ENCODE results near the gene NBAS. TPM values are rescaled to one million over a fixed set of nuclear protein-coding genes. Genes with fewer than 3 reads are reported as not detected.

NBAS gene
- total RNA-seq = 126 TPM

DNA sequence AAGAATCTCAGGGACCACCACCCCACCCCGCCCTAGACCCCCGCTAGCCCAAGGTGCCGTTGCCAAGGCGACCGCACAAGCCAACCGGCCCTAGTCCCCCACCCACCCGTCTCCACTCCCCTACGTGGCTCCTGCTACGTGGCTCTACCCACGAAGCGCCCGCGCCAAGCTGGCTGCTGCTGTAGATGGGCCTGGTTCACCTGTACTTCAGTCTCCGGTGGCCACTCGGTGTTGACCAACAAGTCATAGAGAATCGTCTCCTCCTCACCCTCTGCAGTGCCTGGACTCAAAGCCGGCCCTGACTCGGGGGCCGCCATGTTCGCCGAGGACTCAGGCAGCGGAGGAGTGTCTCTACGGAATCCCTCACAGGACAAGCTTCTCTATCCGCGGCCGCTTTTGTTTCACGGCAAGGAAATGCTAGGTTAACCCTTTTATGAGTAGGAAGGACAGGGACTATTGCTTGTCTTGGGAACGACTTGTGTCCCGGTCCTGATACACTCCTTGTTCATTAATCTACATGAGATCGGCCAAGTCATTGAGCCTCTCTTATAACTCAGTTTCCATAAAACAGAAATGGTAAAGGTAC, at the start of gene NBAS:
NBAS (minus strand) TSS at position 347 of the 586 bp plus-strand sequence; CDS start at position 317, 30 bp downstream.
- H3K27ac ChIP-seq (ENCODE audit: low read depth, low read length) = peak within 1 kb of the TSS; percentile 70
- H3K4me3 ChIP-seq (ENCODE audit: low read length in 3 of 3) = peak within 1 kb of the TSS; percentile 90 to 91 (median 91)
- H3K9ac ChIP-seq (ENCODE audit: low read depth in 1 of 3, low read length in 3 of 3) = peak within 1 kb of the TSS; percentile 85 to 96 (median 90)
- H3K9me3 ChIP-seq (ENCODE audit: control insufficient read depth in 3 of 3, low read length in 3 of 3) = no peaks in the 10 kb centered on the region
- no peaks in the 10 kb centered on the region for H3K27me3 ChIP-seq (ENCODE audit: control insufficient read depth in 3 of 3, insufficient read depth in 3 of 3, low read length in 3 of 3)
- no peaks in the 10 kb centered on the region for H3K36me3 ChIP-seq (ENCODE audit: control insufficient read depth in 3 of 3, insufficient read depth in 3 of 3, low read length in 3 of 3)
- H3K4me1 ChIP-seq (ENCODE audit: control insufficient read depth in 3 of 3, insufficient read depth in 3 of 3, low read length in 3 of 3) = peaks cover 8 to 28% (median 16%) of the 10 kb centered on the region in 3 donors

DNA sequence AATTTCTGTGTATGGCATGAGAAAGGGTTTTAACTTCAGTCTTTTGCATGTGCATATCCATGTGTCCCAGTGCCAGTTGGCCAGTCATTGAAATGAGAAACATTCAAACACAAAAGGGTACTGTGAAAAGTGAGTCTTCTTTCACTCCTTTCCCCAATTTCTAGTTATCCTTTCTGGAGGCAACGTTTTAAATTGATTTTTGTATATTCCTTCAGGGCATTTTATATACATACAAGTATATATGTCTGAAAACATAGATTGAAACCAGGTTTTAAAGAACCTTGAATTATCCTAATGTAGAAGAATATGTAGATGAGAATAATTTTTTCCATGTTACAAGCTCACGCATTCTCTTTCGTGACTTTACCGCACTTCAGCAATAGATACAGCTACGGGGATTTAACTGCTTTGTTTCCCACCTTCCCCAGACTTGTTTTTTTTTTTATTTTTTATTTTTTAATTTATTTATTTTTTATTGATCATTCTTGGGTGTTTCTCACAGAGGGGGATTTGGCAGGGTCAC, 49.4 kb upstream of the NBAS start:
- Histone ChIP-seq H3K9ac (ENCODE audit: low read depth in 1 of 3, low read length in 3 of 3) (no peak overlapping the region), H3K36me3 (ENCODE audit: control insufficient read depth in 3 of 3, insufficient read depth in 3 of 3, low read length in 3 of 3) (peaks cover 27 to 52% (median 50%) of the 10 kb centered on the region in 3 donors), H3K9me3 (ENCODE audit: control insufficient read depth in 3 of 3, low read length in 3 of 3) (no peaks in the 10 kb centered on the region), H3K27ac (ENCODE audit: low read depth, low read length) (no peak overlapping the region), H3K4me3 (ENCODE audit: low read length in 3 of 3) (no peak overlapping the region), H3K27me3 (ENCODE audit: control insufficient read depth in 3 of 3, insufficient read depth in 3 of 3, low read length in 3 of 3) (no peaks in the 10 kb centered on the region), H3K4me1 (ENCODE audit: control insufficient read depth in 3 of 3, insufficient read depth in 3 of 3, low read length in 3 of 3) (no peaks in the 10 kb centered on the region)

DNA sequence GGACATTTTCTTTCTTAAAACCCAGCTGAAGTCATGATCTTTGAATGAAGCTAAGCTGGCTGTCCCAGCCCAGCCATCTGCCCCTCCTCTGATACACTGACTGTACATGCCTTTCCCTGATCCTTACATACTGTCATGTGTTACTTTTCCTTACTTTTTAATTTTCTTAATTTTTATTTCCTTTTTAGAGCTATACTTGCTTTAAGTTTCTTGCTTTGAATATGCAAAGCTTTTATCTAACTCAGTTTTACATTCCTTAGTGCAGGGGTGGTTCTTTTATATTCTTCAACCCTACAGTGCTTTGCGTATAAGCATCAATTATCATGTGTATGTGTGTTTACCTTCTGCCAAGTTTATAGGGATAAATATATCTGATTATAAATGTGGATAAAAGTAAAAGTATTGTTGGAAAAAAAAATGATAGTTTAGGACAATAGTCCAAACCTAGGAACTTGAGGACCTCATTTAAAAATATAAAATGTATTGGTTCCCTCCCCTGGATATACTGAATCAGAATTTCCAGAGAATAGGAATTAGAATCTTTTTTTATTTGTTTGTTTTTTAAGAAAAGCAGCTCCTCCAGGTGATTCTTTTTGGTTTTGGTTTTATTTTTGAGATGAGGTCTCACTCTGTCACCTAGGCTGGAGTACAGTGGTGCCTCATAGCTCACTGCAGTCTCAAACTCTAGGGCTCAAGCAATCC, 48.4 kb upstream of the NBAS start:
- Histone ChIP-seq H3K36me3 (ENCODE audit: control insufficient read depth in 3 of 3, insufficient read depth in 3 of 3, low read length in 3 of 3) (peaks cover 37 to 57% (median 56%) of the 10 kb centered on the region in 3 donors), H3K27me3 (ENCODE audit: control insufficient read depth in 3 of 3, insufficient read depth in 3 of 3, low read length in 3 of 3) (no peaks in the 10 kb centered on the region), H3K27ac (ENCODE audit: low read depth, low read length) (no peak overlapping the region)

DNA sequence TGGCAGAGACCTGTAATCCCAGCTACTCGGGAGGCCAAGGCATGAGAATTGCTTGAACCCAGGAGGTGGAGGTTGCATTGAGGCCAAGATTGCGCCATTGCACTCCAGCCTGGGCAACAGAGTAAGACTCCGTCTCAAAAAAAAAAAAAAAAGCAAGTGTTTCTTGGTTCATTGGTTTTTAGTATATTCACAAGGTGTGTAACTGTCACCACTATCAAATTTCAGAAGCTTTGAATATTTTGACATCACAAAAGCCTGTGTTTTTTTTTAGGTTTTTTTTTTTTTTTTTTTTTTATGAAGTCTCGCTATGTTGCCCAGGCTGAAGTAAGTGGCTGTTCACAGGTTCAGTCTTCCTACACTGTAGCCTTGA, 47.2 kb upstream of the NBAS start:
- Histone ChIP-seq H3K27ac (ENCODE audit: low read depth, low read length) (no peak overlapping the region), H3K4me3 (ENCODE audit: low read length in 3 of 3) (no peak overlapping the region), H3K36me3 (ENCODE audit: control insufficient read depth in 3 of 3, insufficient read depth in 3 of 3, low read length in 3 of 3) (peaks cover 44 to 66% (median 65%) of the 10 kb centered on the region in 3 donors)

More for the DNA sequence above, 48.4 kb upstream of the NBAS start:
- H3K9me3 ChIP-seq (ENCODE audit: control insufficient read depth in 3 of 3, low read length in 3 of 3) = no peaks in the 10 kb centered on the region
- H3K4me1 ChIP-seq (ENCODE audit: control insufficient read depth in 3 of 3, insufficient read depth in 3 of 3, low read length in 3 of 3) = no peaks in the 10 kb centered on the region
- no peak overlapping the region for H3K9ac ChIP-seq (ENCODE audit: low read depth in 1 of 3, low read length in 3 of 3)
- H3K4me3 ChIP-seq (ENCODE audit: low read length in 3 of 3) = no peak overlapping the region

DNA sequence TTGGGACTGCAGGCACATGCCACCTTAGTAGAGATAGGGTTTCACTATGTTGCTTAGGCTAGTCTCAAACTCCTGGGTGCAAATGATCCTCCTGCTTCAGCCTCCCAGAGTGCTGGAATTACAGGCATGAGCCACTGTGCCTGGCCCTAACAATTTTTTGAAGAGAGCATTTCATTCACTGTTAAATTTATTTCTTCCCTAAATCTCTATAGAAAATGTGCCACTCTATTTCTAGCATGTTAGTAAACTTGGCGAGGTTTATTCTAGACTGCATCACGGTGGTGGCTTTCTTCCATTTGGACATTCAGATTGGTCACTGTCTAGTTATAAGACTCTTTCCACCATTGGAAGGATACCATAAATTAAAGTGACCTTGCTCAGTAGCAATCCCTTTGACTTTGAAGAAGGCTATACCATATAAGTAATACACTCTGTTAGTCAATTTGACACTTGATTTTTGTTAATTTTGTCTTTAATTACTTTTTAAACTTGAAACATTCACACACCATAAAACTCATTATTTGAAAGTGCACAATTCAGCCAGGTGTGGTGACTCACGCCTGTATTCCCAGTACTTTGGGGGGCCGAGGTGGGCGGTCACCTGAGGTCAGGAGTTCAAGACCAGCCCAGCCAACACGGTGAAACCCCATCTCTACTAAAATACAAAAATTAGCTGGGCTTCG, 46.7 kb upstream of the NBAS start:
- Histone ChIP-seq H3K9me3 (ENCODE audit: control insufficient read depth in 3 of 3, low read length in 3 of 3) (no peaks in the 10 kb centered on the region), H3K36me3 (ENCODE audit: control insufficient read depth in 3 of 3, insufficient read depth in 3 of 3, low read length in 3 of 3) (peaks cover 48 to 71% (median 69%) of the 10 kb centered on the region in 3 donors), H3K9ac (ENCODE audit: low read depth in 1 of 3, low read length in 3 of 3) (no peak overlapping the region), H3K4me3 (ENCODE audit: low read length in 3 of 3) (no peak overlapping the region), H3K27me3 (ENCODE audit: control insufficient read depth in 3 of 3, insufficient read depth in 3 of 3, low read length in 3 of 3) (no peaks in the 10 kb centered on the region), H3K4me1 (ENCODE audit: control insufficient read depth in 3 of 3, insufficient read depth in 3 of 3, low read length in 3 of 3) (no peaks in the 10 kb centered on the region), H3K27ac (ENCODE audit: low read depth, low read length) (no peak overlapping the region)

More for the DNA sequence above, 47.2 kb upstream of the NBAS start:
- H3K9ac ChIP-seq (ENCODE audit: low read depth in 1 of 3, low read length in 3 of 3) = no peak overlapping the region
- H3K9me3 ChIP-seq (ENCODE audit: control insufficient read depth in 3 of 3, low read length in 3 of 3) = no peaks in the 10 kb centered on the region
- no peaks in the 10 kb centered on the region for H3K4me1 ChIP-seq (ENCODE audit: control insufficient read depth in 3 of 3, insufficient read depth in 3 of 3, low read length in 3 of 3)
- no peaks in the 10 kb centered on the region for H3K27me3 ChIP-seq (ENCODE audit: control insufficient read depth in 3 of 3, insufficient read depth in 3 of 3, low read length in 3 of 3)

DNA sequence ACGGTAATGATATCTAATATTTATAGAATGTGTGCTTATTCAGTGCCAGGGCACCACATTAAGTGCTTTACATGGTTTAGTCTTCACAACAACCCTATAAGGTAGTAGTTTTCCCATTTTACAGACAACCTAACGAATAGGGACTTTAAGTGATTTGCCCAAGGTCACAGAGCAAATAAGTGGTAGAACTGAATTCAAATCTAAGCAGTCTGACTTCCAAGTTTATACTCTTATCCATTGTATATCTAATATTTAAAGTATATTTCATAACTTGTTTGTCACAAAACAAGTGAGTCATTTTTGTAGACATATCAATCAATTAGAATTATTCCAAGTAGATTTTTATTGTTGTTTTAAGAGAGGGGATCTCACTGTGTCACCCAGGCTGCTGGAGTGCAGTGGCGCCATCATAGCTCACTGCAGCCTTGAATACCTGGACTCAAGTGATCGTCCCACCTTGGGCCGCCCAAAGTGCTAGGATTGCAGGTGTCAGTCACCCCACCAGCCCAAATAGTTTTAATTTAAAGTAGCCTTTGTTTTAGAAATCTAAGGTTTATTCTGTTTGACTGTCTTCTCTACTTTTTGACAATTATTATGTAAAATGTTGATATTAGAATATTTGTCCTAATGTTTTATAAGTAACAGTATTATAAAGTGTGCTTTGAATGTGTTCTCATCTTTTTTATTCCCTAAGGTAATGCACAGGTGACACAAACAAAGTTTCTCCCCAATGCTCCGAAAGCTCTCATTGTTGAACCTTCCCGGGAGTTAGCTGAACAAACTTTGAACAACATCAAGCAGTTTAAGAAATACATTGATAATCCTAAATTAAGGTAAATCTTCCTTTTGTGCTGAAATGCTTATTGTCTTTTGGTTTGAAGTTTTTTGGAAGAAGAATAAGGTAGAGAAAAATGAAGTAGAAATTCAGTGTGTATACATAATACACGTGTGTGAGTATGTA, 45.6 kb upstream of the NBAS start:
- no peak overlapping the region for H3K9ac ChIP-seq (ENCODE audit: low read depth in 1 of 3, low read length in 3 of 3)
- peaks cover 59 to 82% (median 80%) of the 10 kb centered on the region in 3 donors for H3K36me3 ChIP-seq (ENCODE audit: control insufficient read depth in 3 of 3, insufficient read depth in 3 of 3, low read length in 3 of 3)
- no peaks in the 10 kb centered on the region for H3K4me1 ChIP-seq (ENCODE audit: control insufficient read depth in 3 of 3, insufficient read depth in 3 of 3, low read length in 3 of 3)
- H3K9me3 ChIP-seq (ENCODE audit: control insufficient read depth in 3 of 3, low read length in 3 of 3) = no peaks in the 10 kb centered on the region
- H3K27ac ChIP-seq (ENCODE audit: low read depth, low read length) = no peak overlapping the region
- H3K27me3 ChIP-seq (ENCODE audit: control insufficient read depth in 3 of 3, insufficient read depth in 3 of 3, low read length in 3 of 3) = no peaks in the 10 kb centered on the region
- H3K4me3 ChIP-seq (ENCODE audit: low read length in 3 of 3) = no peak overlapping the region

DNA sequence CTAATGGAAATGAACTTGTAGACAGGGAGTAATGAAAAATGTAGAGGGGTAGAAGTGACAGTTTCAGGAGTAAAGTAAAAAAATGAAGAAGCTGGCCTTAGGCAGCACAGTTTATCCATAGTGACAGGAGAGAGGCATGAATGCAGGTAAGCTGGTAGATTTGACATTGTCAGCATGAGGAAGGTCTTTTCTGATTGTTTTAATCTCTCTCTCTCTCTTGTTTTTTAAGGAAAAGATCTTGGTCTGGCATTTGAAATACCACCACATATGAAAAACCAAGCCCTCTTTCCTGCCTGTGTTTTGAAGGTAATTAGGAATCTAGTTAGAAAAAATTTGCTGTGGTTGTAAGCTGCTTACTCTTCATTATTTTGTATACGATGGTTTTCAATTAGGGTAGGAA, 44.6 kb upstream of the NBAS start:
- H3K4me1 ChIP-seq (ENCODE audit: control insufficient read depth in 3 of 3, insufficient read depth in 3 of 3, low read length in 3 of 3) = no peaks in the 10 kb centered on the region
- no peaks in the 10 kb centered on the region for H3K27me3 ChIP-seq (ENCODE audit: control insufficient read depth in 3 of 3, insufficient read depth in 3 of 3, low read length in 3 of 3)
- no peak overlapping the region for H3K27ac ChIP-seq (ENCODE audit: low read depth, low read length)
- peaks cover 69 to 92% (median 91%) of the 10 kb centered on the region in 3 donors for H3K36me3 ChIP-seq (ENCODE audit: control insufficient read depth in 3 of 3, insufficient read depth in 3 of 3, low read length in 3 of 3)
- H3K9ac ChIP-seq (ENCODE audit: low read depth in 1 of 3, low read length in 3 of 3) = no peak overlapping the region
- no peaks in the 10 kb centered on the region for H3K9me3 ChIP-seq (ENCODE audit: control insufficient read depth in 3 of 3, low read length in 3 of 3)
- H3K4me3 ChIP-seq (ENCODE audit: low read length in 3 of 3) = no peak overlapping the region

DNA sequence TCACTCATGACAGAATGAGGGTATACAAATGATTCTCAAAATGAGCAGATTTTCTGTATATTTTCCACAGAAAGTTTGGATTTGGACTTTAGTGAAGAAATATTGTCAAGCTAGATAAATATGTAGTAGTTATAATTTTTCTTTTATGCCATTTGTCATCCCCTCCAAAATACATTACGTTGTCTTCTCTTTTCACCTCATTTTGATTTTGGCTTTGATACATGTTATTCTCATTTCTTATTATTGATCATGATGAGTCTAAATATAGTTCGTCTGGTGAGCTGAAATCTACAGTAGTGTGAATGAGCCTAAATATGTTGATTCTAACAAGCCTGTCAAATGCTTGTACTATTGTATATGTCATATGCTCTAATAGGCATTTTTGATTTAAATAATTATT, 42.8 kb upstream of the NBAS start:
- H3K36me3 ChIP-seq (ENCODE audit: control insufficient read depth in 3 of 3, insufficient read depth in 3 of 3, low read length in 3 of 3) = peaks cover 71 to 90% (median 88%) of the 10 kb centered on the region in 3 donors
- no peak overlapping the region for H3K4me3 ChIP-seq (ENCODE audit: low read length in 3 of 3)
- no peak overlapping the region for H3K9ac ChIP-seq (ENCODE audit: low read depth in 1 of 3, low read length in 3 of 3)
- H3K9me3 ChIP-seq (ENCODE audit: control insufficient read depth in 3 of 3, low read length in 3 of 3) = no peaks in the 10 kb centered on the region
- H3K4me1 ChIP-seq (ENCODE audit: control insufficient read depth in 3 of 3, insufficient read depth in 3 of 3, low read length in 3 of 3) = no peaks in the 10 kb centered on the region
- H3K27me3 ChIP-seq (ENCODE audit: control insufficient read depth in 3 of 3, insufficient read depth in 3 of 3, low read length in 3 of 3) = no peaks in the 10 kb centered on the region
- H3K27ac ChIP-seq (ENCODE audit: low read depth, low read length) = no peak overlapping the region

DNA sequence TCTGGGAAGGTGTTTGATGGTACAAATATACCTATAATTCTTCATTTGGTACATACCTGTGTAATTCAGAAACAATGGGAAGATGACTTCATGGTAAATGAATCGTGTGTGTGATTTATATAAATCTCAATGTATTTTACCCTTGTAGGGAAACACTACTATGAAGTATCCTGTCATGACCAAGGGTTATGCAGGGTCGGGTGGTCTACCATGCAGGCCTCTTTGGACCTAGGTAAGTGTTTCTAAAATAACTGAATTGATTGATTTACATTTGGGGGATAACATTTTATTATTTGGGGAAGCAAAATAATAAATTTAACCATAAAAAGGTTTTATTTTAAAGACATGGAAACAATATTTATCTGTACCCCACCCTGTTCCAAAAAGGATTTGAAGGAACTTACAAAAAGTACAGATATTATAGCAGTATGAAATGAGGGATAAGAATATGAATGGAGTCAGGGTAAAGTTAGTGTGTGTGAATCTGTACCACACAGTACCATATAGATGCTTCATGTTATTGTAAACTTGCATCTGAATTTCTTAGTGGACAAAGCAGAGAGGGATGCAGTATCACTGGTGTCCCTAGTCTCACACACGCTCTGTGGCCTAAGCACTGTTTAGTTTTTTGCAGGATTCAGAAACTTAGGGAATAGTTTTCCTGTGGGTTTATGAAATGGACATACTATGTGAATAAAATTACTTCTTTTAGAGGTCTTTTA, 42.1 kb upstream of the NBAS start:
- no peaks in the 10 kb centered on the region for H3K27me3 ChIP-seq (ENCODE audit: control insufficient read depth in 3 of 3, insufficient read depth in 3 of 3, low read length in 3 of 3)
- no peak overlapping the region for H3K9ac ChIP-seq (ENCODE audit: low read depth in 1 of 3, low read length in 3 of 3)
- no peak overlapping the region for H3K4me3 ChIP-seq (ENCODE audit: low read length in 3 of 3)
- H3K9me3 ChIP-seq (ENCODE audit: control insufficient read depth in 3 of 3, low read length in 3 of 3) = no peaks in the 10 kb centered on the region
- H3K36me3 ChIP-seq (ENCODE audit: control insufficient read depth in 3 of 3, insufficient read depth in 3 of 3, low read length in 3 of 3) = peaks cover 65 to 92% (median 91%) of the 10 kb centered on the region in 3 donors
- no peaks in the 10 kb centered on the region for H3K4me1 ChIP-seq (ENCODE audit: control insufficient read depth in 3 of 3, insufficient read depth in 3 of 3, low read length in 3 of 3)
- no peak overlapping the region for H3K27ac ChIP-seq (ENCODE audit: low read depth, low read length)

All from skeletal muscle tissue (tissue), 4 donors.